ENCODE measurements around the gene SECISBP2. TPM values are rescaled to one million over a fixed set of nuclear protein-coding genes. Genes with fewer than 3 reads are reported as not detected.
"Not testable (repeated sequence)": the region's sequence is repeated elsewhere in the genome, so short reads cannot be mapped to it uniquely, and the experiment has no call there.

Gene SECISBP2
- total RNA-seq, 1 experiment from 2014 or later: 15.7 TPM

GRCh38 chr9:89291741-89292140 lies 26.6 kb upstream of the SECISBP2 start:
- ChIA-PET POLR2A (ENCODE audit: unreplicated experiment) (no interaction called here), CTCF (no interaction called here)
- Histone ChIP-seq H3K4me3 (ENCODE audit: low read length) (no peak overlapping the region), H3K9me3 (ENCODE audit: low read length) (no peaks in the 10 kb centered on the region), H3F3A (ENCODE audit: low read length, unreplicated experiment) (no peaks in the 10 kb centered on the region), H3K27ac (ENCODE audit: low read length) (no peak overlapping the region), H2AFZ (ENCODE audit: low read length) (no peak overlapping the region), H3K9ac (ENCODE audit: low read length) (no peak overlapping the region), H3K36me3 (ENCODE audit: low read depth, low read length) (no peaks in the 10 kb centered on the region), H3K9me2 (replicated peaks; ENCODE audit: low read length) (no peaks in the 10 kb centered on the region), H3K79me2 (ENCODE audit: low read length) (no peaks in the 10 kb centered on the region), H4K20me1 (ENCODE audit: low read length) (no peaks in the 10 kb centered on the region), H3K27me3 (ENCODE audit: low read length) (no peaks in the 10 kb centered on the region), H3K4me1 (ENCODE audit: insufficient read depth, low read length) (no peaks in the 10 kb centered on the region), H3K4me2 (ENCODE audit: low read length) (no peak overlapping the region)
- DNase-seq (no peak), ATAC-seq (no peak)
- BruUV-seq (replicated peaks): no TSS peak
- TF ChIP-seq CTCF (conservative IDR thresholded peaks at IDR 0.05; ENCODE audit: low read depth, low read length) (no peak), EZH2phosphoT487 (IDR thresholded peaks at IDR 0.05; ENCODE audit: borderline replicate concordance, low read length) (no peak), EZH2 (IDR thresholded peaks at IDR 0.05; ENCODE audit: low read length, unreplicated experiment) (no peak)
- intact Hi-C loops (cut with micrococcal nuclease): no loop called here

- POLR2A ChIA-PET (ENCODE audit: unreplicated experiment): no interaction called here
- TF ChIP-seq CTCF (conservative IDR thresholded peaks at IDR 0.05; ENCODE audit: low read depth, low read length) (no peak), EZH2phosphoT487 (IDR thresholded peaks at IDR 0.05; ENCODE audit: borderline replicate concordance, low read length) (no peak), EZH2 (IDR thresholded peaks at IDR 0.05; ENCODE audit: low read length, unreplicated experiment) (no peak)
- intact Hi-C loops (cut with micrococcal nuclease): no loop called here
- no peak overlapping the region for H3K27ac ChIP-seq (ENCODE audit: low read length)
- CTCF ChIA-PET: no interaction called here
- ATAC-seq: no peak
- H4K20me1 ChIP-seq (ENCODE audit: low read length): no peaks in the 10 kb centered on the region
- no peak for DNase-seq
- H3K36me3 ChIP-seq (ENCODE audit: low read depth, low read length): no peaks in the 10 kb centered on the region
- H3K9me2 ChIP-seq (replicated peaks; ENCODE audit: low read length): no peaks in the 10 kb centered on the region
- no peak overlapping the region for H3K9ac ChIP-seq (ENCODE audit: low read length)
- no peaks in the 10 kb centered on the region for H3K79me2 ChIP-seq (ENCODE audit: low read length)
- H3F3A ChIP-seq (ENCODE audit: low read length, unreplicated experiment): no peaks in the 10 kb centered on the region
- H3K27me3 ChIP-seq (ENCODE audit: low read length): no peaks in the 10 kb centered on the region
- no peak overlapping the region for H3K4me2 ChIP-seq (ENCODE audit: low read length)
- no peaks in the 10 kb centered on the region for H3K4me1 ChIP-seq (ENCODE audit: insufficient read depth, low read length)
- H3K9me3 ChIP-seq (ENCODE audit: low read length): no peaks in the 10 kb centered on the region
- H3K4me3 ChIP-seq (ENCODE audit: low read length): no peak overlapping the region
- H2AFZ ChIP-seq (ENCODE audit: low read length): no peak overlapping the region
- BruUV-seq (replicated peaks): no TSS peak
These were observed 25.3 kb upstream of the SECISBP2 start for GRCh38 chr9:89293014-89293413.

- H3K27me3 ChIP-seq (ENCODE audit: low read length): no peaks in the 10 kb centered on the region
- H3K9me2 ChIP-seq (replicated peaks; ENCODE audit: low read length): no peaks in the 10 kb centered on the region
- H2AFZ ChIP-seq (ENCODE audit: low read length): no peak overlapping the region
- intact Hi-C loops (cut with micrococcal nuclease): no loop called here
- ChIA-PET POLR2A (ENCODE audit: unreplicated experiment) (no interaction called here), CTCF (no interaction called here)
- H3K4me2 ChIP-seq (ENCODE audit: low read length): no peak overlapping the region
- no peak overlapping the region for H3K9ac ChIP-seq (ENCODE audit: low read length)
- ATAC-seq: no peak
- no peak for DNase-seq
- H3F3A ChIP-seq (ENCODE audit: low read length, unreplicated experiment): no peaks in the 10 kb centered on the region
- TF ChIP-seq EZH2 (IDR thresholded peaks at IDR 0.05; ENCODE audit: low read length, unreplicated experiment) (no peak), EZH2phosphoT487 (IDR thresholded peaks at IDR 0.05; ENCODE audit: borderline replicate concordance, low read length) (no peak), CTCF (conservative IDR thresholded peaks at IDR 0.05; ENCODE audit: low read depth, low read length) (no peak)
- H3K4me3 ChIP-seq (ENCODE audit: low read length): no peak overlapping the region
- H3K9me3 ChIP-seq (ENCODE audit: low read length): no peaks in the 10 kb centered on the region
- no peaks in the 10 kb centered on the region for H3K36me3 ChIP-seq (ENCODE audit: low read depth, low read length)
- H3K4me1 ChIP-seq (ENCODE audit: insufficient read depth, low read length): peaks cover 13% of the 10 kb centered on the region
- H3K27ac ChIP-seq (ENCODE audit: low read length): no peak overlapping the region
- H4K20me1 ChIP-seq (ENCODE audit: low read length): no peaks in the 10 kb centered on the region
- no peaks in the 10 kb centered on the region for H3K79me2 ChIP-seq (ENCODE audit: low read length)
- BruUV-seq (replicated peaks): no TSS peak
These were observed 22.9 kb upstream of the SECISBP2 start for GRCh38 chr9:89295400-89295799.

- H3K4me1 ChIP-seq (ENCODE audit: insufficient read depth, low read length): peaks cover 16% of the 10 kb centered on the region
These were observed 16.3 kb upstream of the SECISBP2 start for GRCh38 chr9:89301996-89302395.

More at GRCh38 chr9:89301996-89302395, 16.3 kb upstream of the SECISBP2 start:
- H3K36me3 ChIP-seq (ENCODE audit: low read depth, low read length); POLR2A ChIA-PET (ENCODE audit: unreplicated experiment); H3K4me2 ChIP-seq (ENCODE audit: low read length); intact Hi-C loops (cut with micrococcal nuclease); H3K27me3 ChIP-seq (ENCODE audit: low read length); BruUV-seq (replicated peaks); H3K9me3 ChIP-seq (ENCODE audit: low read length); H3K9ac ChIP-seq (ENCODE audit: low read length); H3F3A ChIP-seq (ENCODE audit: low read length, unreplicated experiment); H3K4me3 ChIP-seq (ENCODE audit: low read length); H3K79me2 ChIP-seq (ENCODE audit: low read length); H2AFZ ChIP-seq (ENCODE audit: low read length); CTCF ChIA-PET; H4K20me1 ChIP-seq (ENCODE audit: low read length); H3K27ac ChIP-seq (ENCODE audit: low read length); ATAC-seq; DNase-seq; H3K9me2 ChIP-seq (replicated peaks; ENCODE audit: low read length): not testable (repeated sequence)

All from PC-3 (cell line).